HAP-1 (cell line): ENCODE measurements around the gene TAMALIN.

Source experiments
- DNase-seq, 2 experiments: peaks; one replicate each; pipeline ENCODE4 v3.0.0-alpha.2; 2016 to 2020; ENCODE audit warnings: low spot score in 2 of 2
- H3K27me3 ChIP-seq: fragments of 250-450 bp; sonication (Bioruptor Pico); 2 replicates; pipeline ENCODE4 v1.5.1; 2020; ENCODE audit warnings: low read depth, mild to moderate bottlenecking, moderate library complexity
- H3K36me3 ChIP-seq: fragments of 250-450 bp; sonication (Bioruptor Pico); replicated peaks from 2 replicates; pipeline ENCODE4 v1.5.1; 2020; ENCODE audit warnings: mild to moderate bottlenecking
- H3K4me1 ChIP-seq: fragments of 250-450 bp; sonication (Bioruptor Pico); 2 replicates; pipeline ENCODE4 v1.5.1; 2020; ENCODE audit warnings: mild to moderate bottlenecking
- H3K4me3 ChIP-seq: fragments of 250-450 bp; sonication (Bioruptor Pico); 2 replicates; pipeline ENCODE4 v1.5.1; 2020; ENCODE audit warnings: mild to moderate bottlenecking, moderate library complexity
- H3K9me3 ChIP-seq: fragments of 250-450 bp; sonication (Bioruptor Pico); 2 replicates; pipeline ENCODE4 v1.5.1; 2020; ENCODE audit warnings: mild to moderate bottlenecking, moderate library complexity
- in situ Hi-C: fragments of 300-500 bp; cut with MboI; formaldehyde crosslinking; loops from 3 replicates; pipeline ENCODE4 v1.14.3; 2020; ENCODE audit warnings: low sequenced_read_pairs, inconsistent platforms, mixed read lengths

The TAMALIN gene

DNA sequence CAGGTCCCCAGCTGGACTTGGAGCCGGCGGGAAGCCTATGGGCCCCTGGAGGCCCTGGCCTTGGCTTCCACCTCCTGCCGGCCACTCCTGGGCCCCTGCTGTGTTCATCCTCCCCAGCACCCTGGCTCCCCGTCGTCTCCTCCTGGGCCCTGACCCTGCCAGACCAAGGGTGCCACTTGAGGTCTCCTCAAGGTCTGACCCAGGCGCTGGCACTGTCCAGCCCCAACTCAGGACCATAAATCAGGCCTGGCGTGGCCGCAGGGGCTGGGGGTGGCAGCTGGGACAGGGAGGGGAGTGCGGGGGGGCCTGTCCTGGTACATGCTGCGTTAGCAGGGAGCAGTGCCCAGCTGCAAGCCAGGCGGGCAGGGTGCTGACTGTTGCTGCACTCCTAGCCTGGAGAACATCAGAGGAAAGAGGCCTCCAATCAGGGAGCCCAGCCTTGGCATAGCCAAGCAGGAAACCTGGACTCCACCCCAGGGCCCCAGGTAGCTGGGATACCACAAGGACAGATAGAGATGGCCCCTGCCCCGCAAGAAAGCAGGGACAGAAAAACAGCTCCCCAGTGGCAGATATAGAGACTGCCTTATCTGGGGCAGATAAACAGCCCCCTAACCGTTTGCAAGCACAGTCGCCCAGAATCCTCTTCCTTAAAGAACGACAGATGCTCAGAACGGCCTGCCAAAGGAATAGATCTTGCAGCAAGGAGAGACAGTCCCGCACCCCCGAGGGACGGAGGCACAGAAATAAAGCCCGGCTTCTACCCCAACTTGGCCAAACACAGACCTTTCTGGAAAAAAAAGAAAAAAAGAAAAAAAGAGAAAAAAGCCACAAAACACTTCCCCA is 56.6 kb downstream of the TAMALIN start:
- in situ Hi-C loops = no loop called here
- H3K27me3 ChIP-seq = no peaks in the 10 kb centered on the region
- no peaks in the 10 kb centered on the region for H3K4me1 ChIP-seq
- DNase-seq = no peak
- peaks cover 4% of the 10 kb centered on the region; the same call in 1 of the 2 replicates for H3K36me3 ChIP-seq
- H3K9me3 ChIP-seq = no peaks in the 10 kb centered on the region
- H3K4me3 ChIP-seq = no peak overlapping the region

DNA sequence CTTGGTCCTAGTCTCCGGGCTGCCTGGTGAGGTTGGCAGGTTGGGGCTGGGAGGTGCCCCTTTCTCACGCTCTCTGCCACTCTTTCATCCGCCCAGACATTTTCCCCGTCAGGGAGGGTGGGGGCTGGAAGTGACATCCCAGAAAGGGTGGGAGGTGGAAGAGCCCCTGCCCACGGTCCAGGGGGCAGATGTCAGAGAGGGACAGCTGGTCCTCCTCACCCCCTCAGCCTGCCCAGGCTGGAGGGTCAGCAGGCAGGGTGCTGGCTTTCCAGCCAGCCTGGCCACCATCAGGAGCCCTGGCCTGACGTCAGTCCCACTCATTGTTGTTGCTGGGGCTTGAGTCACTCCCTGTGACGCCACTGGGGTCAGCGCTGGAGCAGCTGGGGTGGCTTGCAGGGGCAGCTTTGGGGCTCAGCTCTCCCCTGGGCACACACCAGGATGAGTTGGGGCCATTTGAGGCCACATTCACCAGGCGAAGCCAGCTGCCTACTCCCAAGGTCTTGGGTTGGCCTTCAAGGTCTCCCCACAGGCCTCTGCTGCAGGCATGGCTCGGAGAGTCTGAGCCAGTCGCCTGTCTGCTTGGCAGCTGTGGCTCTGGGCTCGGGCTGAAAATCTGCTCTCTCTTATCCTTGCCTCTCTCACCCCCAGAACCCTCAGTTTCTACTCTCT is 57.4 kb downstream of the TAMALIN start:
- Histone ChIP-seq H3K36me3 (peaks cover 4% of the 10 kb centered on the region; the same call in 1 of the 2 replicates), H3K27me3 (no peaks in the 10 kb centered on the region), H3K4me1 (peaks cover 2% of the 10 kb centered on the region), H3K4me3 (no peak overlapping the region), H3K9me3 (no peaks in the 10 kb centered on the region)
- in situ Hi-C loops = no loop called here
- DNase-seq = no peak
